GM19397 (cell line): ENCODE data around the gene STXBP6.
"Not testable (repeated sequence)": the region's sequence is repeated elsewhere in the genome, so short reads cannot be mapped to it uniquely, and the experiment has no call there.

ENCODE experiments used
- ATAC-seq: cut with Tn5 transposase; IDR thresholded peaks from one replicate; pipeline ENCODE4 v1.9.1; 2021; ENCODE audit warnings: mild to moderate bottlenecking, moderate library complexity; ENCODE audit not compliant: unreplicated experiment

Gene STXBP6

GRCh38 chr14:24813089-24813815 is 236.7 kb downstream of the STXBP6 start:
- no peak for ATAC-seq

GRCh38 chr14:24809135-24809534 is 240.8 kb downstream of the STXBP6 start:
- ATAC-seq, result no peak

- no peak for ATAC-seq
Observed at GRCh38 chr14:24808412-24808811, 241.5 kb downstream of the STXBP6 start.

- ATAC-seq, result peak; percentile 58
Observed at GRCh38 chr14:24806061-24806678, 243.8 kb downstream of the STXBP6 start.

GRCh38 chr14:24804552-24805212 is 245.3 kb downstream of the STXBP6 start:
- ATAC-seq, result no peak

GRCh38 chr14:24803933-24804494 is 245.9 kb downstream of the STXBP6 start:
- ATAC-seq, result no peak

GRCh38 chr14:24803426-24803825 is 246.5 kb downstream of the STXBP6 start:
- ATAC-seq, result not testable (repeated sequence)

- no peak for ATAC-seq
Observed at GRCh38 chr14:24802236-24802635, 247.7 kb downstream of the STXBP6 start.

- no peak for ATAC-seq
Observed at GRCh38 chr14:24801024-24801423, 248.9 kb downstream of the STXBP6 start.

- no peak for ATAC-seq
Observed at GRCh38 chr14:24798911-24799462, 251.0 kb downstream of the STXBP6 start.

- no peak for ATAC-seq
Observed at GRCh38 chr14:24795406-24795805, 254.5 kb downstream of the STXBP6 start.

GRCh38 chr14:24794644-24795305 is 255.2 kb downstream of the STXBP6 start:
- ATAC-seq, result no peak

- ATAC-seq, result no peak
Observed at GRCh38 chr14:24790196-24790595, 259.8 kb downstream of the STXBP6 start.

GRCh38 chr14:24789378-24789884 is 260.5 kb downstream of the STXBP6 start:
- no peak for ATAC-seq

- ATAC-seq, result no peak
Observed at GRCh38 chr14:24785698-24786097, 264.2 kb downstream of the STXBP6 start.

GRCh38 chr14:24784981-24785380 is 265.0 kb downstream of the STXBP6 start:
- ATAC-seq, result no peak

GRCh38 chr14:24783791-24784190 is 266.2 kb downstream of the STXBP6 start:
- no peak for ATAC-seq

- no peak for ATAC-seq
Observed at GRCh38 chr14:24780281-24780680, 269.7 kb downstream of the STXBP6 start.

GRCh38 chr14:24777678-24778077 is 272.3 kb downstream of the STXBP6 start:
- no peak for ATAC-seq

GRCh38 chr14:24775950-24776349 is 274.0 kb downstream of the STXBP6 start:
- no peak for ATAC-seq
